Smooth muscle cell of the brain vasculature (primary cell): Measurements from ENCODE around the gene JAGN1.
"Not testable (repeated sequence)": the region's sequence is repeated elsewhere in the genome, so short reads cannot be mapped to it uniquely, and the experiment has no call there.

Experiments used
- DNase-seq: peaks from one replicate; pipeline ENCODE4 v3.0.0-alpha.2; 2012; ENCODE audit warnings: low read depth, low spot score

JAGN1 gene

DNA sequence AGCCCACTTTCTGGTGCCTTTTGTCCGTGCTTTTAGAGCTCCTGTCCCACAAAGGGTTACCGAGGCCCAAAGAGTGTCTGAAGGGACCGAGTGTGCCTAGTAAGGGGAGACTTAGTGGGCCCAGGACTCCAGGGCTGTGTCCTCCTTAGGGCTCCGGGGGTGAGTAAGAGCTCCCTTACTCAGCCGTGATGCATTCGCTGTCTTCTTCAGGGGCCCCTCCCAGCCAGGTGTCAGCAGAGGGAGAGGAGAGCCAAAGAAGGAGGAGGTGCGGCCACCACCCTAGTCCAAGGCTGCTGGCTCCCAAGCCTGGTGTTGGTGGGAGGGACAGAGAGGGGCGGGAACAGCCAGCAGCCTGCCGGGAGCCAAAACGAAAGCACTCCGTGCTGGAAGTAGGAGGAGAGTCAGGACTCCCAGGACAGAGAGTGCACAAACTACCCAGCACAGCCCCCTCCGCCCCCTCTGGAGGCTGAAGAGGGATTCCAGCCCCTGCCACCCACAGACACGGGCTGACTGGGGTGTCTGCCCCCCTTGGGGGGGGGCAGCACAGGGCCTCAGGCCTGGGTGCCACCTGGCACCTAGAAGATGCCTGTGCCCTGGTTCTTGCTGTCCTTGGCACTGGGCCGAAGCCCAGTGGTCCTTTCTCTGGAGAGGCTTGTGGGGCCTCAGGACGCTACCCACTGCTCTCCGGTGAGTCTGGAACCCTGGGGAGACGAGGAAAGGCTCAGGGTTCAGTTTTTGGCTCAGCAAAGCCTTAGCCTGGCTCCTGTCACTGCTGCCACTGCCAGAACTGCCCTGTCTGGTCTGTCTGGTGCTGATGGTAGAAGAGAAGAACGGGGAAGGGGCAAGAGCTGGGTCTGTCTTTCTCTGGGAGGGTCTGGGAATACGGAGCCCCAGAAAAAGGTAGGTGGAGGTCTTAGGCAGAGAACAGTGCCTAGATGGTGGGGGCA, 26.6 kb downstream of the JAGN1 start, which contains the start of gene IL17RC:
Gene IL17RC, plus strand, starts transcription at position 365 of the 947 bp plus-strand sequence. Its CDS starts 218 bp downstream, at position 583.
- DNase-seq: peak; percentile 65

DNA sequence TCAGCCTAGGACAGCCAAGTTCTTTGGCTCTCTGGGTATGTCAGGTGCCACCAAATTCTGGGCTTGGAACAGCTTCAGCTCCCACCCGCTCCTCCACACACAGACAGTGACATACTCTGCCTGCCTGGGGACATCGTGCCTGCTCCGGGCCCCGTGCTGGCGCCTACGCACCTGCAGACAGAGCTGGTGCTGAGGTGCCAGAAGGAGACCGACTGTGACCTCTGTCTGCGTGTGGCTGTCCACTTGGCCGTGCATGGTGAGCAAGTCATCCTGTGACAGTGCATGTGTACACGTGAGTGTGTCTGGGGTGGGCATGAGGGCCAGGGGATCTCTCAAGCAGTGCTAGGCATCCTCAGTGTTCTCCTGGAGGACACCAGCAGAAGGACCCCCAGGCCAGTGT, 27.4 kb downstream of the JAGN1 start:
- no peak for DNase-seq

DNA sequence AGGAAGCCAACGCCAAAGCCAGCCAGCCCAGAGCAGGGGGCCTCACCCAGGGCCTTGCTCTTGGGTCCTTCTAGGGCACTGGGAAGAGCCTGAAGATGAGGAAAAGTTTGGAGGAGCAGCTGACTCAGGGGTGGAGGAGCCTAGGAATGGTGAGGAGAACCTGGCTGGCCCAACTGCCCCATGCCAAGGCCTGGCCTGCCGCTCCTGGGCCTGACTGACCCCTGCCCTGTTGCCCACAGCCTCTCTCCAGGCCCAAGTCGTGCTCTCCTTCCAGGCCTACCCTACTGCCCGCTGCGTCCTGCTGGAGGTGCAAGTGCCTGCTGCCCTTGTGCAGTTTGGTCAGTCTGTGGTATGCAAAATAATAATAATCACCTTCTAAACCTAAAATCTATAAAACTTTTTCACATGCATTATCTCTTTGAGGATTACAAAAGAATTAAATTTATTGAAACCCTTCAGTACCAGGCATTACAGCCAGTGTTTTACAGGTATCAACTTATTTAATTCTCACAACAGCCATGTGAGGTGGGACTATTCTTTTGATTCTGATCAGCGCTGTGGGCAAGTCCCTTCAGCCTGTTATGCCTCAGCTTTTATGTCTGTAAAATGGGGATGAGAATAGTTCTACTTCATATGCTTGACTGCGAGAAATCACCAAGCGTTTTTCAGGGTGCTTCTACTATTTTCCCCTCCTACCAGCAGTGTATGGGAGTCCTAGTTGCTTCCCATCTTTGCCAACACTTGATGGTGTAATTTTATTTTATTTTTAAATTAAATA, 28.0 kb downstream of the JAGN1 start:
- DNase-seq: no peak

DNA sequence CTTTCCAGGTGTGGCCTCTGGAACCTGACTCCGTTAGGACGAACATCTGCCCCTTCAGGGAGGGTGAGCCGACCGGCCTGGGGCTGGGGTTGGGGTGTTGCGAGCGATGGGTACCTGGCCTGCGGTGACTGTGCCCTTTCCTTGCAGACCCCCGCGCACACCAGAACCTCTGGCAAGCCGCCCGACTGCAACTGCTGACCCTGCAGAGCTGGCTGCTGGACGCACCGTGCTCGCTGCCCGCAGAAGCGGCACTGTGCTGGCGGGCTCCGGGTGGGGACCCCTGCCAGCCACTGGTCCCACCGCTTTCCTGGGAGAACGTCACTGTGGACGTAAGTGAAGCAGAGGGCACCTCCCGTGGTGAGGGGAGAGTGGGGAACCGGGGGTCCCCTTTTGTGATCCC, 37.7 kb downstream of the JAGN1 start:
- DNase-seq: no peak

DNA sequence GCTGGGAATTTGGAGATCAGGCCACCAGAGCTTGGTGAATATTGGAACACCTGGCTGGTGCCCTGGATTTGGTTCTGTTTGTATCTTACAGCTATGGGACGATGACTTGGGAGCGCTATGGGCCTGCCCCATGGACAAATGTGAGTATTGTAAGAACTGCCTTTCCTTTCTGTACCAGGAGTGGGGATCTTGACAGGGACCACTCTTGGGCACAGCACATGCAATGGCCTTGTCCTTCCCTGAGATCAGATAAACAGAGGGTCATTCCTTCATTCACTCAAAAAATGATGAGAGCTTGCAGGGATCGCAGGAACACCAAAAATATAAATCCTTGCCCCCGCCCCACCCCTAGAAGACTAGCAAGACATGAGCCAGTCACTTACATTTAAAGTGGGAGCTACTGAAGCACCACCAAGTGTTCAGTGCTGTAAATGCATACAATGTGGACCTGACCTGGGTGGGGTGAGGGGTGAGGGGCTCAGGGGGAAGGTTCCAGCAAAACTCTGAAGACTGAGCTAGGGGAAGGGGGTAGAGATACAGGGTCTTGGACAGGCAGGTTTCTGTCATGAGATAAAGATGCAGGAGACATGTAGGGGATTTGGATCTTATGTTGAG, 40.5 kb downstream of the JAGN1 start:
- no peak for DNase-seq

DNA sequence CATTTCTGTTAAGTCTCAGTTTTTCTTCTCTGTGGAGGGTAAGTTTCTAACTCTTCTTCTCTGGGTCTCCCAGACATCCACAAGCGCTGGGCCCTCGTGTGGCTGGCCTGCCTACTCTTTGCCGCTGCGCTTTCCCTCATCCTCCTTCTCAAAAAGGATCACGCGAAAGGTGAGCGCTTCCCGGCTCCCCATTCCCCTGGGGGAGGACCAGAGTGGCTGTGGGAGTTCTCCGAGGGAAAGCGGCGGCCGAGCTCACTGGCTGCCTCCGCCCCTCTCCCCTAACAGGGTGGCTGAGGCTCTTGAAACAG, 42.1 kb downstream of the JAGN1 start:
- DNase-seq: no peak

DNA sequence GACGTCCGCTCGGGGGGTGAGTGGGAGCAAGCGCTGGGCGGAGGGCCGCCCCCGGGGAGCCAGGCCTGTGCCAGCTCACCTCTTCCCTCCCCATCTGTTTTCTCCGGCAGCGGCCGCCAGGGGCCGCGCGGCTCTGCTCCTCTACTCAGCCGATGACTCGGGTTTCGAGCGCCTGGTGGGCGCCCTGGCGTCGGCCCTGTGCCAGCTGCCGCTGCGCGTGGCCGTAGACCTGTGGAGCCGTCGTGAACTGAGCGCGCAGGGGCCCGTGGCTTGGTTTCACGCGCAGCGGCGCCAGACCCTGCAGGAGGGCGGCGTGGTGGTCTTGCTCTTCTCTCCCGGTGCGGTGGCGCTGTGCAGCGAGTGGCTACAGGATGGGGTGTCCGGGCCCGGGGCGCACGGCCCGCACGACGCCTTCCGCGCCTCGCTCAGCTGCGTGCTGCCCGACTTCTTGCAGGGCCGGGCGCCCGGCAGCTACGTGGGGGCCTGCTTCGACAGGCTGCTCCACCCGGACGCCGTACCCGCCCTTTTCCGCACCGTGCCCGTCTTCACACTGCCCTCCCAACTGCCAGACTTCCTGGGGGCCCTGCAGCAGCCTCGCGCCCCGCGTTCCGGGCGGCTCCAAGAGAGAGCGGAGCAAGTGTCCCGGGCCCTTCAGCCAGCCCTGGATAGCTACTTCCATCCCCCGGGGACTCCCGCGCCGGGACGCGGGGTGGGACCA, 42.6 kb downstream of the JAGN1 start:
- peak; percentile 73 for DNase-seq

DNA sequence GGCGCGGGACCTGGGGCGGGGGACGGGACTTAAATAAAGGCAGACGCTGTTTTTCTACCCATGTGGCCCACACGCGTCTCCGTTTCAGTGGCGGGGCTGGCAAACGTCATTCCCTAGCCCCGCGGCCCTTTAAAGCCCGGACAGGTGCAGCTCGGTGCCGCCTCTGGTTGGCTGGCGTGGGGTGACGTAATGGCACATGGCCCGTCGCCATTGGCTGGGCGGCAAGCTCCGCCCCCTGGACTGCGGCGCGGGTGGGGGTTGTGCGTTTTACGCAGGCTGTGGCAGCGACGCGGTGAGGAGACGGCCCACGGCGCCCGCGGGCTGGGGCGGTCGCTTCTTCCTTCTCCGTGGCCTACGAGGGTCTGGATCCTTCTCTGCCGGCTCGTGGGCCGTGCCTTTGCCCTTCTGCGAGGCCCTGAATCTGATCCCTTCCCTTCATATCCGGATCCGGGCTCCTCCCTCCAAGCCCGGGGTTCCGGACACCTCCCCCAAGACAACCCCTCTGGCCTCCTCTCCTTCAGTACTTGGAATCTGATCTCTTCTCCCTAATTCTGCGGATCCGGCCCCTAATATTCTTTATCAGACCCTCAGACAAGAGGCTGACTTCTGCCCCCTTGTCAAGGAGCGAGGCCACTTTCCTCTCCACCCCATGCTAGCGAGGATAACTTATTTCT, 43.3 kb downstream of the JAGN1 start, which contains the start of gene CRELD1:
Gene CRELD1, plus strand, starts transcription at position 274 of the 674 bp plus-strand sequence. CDS start 605 bp downstream, outside the sequence.
- DNase-seq: peak; percentile 85

DNA sequence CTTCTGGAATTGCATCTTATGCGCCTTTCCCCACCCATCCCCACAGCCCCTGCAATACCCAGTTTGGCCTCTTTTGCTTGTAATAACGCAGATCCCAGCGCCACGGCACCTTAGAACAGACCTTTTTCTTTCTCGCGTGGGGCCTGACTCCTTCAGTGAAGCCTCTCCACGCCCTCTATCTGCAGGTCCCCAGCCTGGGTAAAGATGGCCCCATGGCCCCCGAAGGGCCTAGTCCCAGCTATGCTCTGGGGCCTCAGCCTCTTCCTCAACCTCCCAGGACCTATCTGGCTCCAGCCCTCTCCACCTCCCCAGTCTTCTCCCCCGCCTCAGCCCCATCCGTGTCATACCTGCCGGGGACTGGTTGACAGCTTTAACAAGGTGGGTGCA, 43.8 kb downstream of the JAGN1 start:
- DNase-seq: no peak

DNA sequence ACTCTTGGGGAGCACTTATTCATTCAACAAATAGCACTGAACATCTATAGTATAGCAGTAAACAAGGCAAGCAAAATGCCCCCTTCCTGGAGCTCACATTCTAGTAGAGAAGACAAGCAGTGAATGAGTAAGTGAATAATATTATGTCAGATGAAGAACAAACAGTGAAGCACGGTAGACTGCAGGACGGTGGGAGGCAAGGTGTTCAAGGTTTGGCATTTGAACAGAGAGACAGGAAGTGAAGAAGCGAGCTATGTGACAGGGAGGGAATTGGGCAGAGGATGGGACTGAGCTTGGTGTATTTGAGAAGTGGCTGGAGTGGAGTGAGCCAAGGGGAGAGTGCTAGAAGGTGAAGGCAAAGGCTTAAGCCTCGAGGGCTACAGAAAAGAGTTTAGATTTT, 44.6 kb downstream of the JAGN1 start:
- DNase-seq: no peak

DNA sequence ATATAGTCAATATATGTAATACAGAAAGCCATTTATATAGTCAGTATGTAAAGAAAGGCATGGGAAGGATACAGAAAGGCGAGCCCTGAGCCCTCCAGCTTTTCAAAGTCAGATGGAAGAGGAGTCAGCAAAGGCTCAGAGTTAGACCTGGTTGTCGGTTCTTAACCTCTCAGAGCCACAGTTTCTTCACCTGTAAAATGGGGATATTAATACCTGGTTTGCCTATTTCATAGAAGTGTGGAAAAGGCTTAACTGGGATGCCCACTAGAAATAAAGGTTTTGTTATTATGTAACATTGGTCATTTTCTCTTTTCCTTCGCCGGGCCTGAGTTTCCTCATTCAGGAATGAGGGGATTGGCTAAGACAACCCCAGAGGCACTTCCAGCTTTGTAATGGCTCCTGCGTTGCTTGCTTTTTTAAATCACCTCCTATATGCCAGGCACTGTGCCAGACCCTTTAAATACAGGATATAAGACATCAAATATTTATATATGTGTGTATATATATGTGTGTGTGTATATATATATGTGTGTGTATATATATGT, 45.6 kb downstream of the JAGN1 start:
- no peak for DNase-seq

DNA sequence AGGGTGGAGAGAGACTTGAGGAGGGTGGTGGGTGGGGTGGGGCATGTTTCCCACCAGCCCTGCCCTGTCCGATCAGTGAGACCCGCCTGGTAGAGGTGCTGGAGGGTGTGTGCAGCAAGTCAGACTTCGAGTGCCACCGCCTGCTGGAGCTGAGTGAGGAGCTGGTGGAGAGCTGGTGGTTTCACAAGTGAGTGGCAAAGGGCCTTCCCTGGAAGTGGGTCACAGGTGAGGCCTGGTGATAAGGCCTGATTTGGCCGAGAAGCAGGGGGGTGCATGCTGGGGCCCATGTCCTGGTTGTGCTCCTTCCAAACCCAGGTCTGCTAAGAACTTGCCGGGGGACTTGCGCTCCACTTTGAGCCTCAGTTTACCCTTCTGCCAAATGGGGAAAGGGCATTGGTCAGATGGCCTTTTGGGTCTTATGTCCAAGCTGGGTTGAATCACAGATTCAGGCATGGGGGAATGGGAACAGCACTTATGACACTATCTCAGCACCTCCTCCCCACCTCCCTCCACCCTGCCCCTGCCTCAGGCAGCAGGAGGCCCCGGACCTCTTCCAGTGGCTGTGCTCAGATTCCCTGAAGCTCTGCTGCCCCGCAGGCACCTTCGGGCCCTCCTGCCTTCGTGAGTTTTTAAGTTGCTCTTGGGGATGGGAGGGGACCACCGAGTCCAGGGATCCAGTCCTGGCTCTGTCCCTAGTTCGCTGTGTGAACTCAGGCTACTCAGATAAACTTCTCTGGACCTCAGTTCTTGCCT, 47.3 kb downstream of the JAGN1 start:
- DNase-seq: no peak

DNA sequence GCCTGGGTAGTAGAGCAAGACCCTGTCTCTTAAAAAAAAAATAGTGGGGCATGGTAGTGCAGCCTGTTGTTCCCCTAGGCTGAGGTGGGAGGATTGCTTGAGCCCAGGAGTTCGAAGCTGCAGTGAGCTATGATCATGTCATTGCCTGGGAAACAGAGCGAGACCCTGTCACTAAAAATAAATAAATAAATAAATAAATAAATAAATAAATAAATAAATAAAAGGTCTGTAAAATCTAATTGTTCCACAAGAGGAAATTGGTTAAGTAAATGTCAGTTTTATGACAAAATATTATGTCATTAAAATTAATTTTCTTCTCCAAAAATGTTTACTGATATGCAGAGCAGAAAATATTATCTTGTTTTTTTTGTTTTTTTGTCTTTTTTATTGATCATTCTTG, 48.6 kb downstream of the JAGN1 start:
- DNase-seq: no peak

DNA sequence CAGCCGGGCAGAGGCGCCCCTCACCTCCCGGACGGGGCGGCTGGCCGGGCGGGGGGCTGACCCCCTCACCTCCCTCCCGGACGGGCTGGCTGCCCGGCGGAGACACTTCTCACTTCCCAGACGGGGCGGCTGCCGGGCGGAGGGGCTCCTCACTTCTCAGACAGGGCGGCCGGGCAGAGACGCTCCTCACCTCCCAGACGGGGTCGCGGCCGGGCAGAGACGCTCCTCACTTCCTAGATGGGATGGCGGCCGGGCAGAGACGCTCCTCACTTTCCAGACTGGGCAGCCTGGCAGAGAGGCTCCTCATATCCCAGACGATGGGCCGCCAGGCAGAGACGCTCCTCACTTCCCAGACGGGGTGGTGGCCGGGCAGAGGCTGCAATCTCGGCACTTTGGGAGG, 49.5 kb downstream of the JAGN1 start:
- not testable (repeated sequence) for DNase-seq

DNA sequence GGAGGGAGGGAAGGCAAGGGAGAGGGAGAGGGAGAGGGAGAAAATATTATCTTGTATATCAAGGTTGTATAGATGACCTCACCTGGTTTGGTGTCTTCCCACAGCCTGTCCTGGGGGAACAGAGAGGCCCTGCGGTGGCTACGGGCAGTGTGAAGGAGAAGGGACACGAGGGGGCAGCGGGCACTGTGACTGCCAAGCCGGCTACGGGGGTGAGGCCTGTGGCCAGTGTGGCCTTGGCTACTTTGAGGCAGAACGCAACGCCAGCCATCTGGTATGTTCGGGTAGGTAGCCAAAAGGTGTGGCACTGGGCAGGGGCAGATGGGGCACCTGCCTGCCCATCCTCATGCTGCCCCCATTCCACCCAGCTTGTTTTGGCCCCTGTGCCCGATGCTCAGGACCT, 50.3 kb downstream of the JAGN1 start:
- DNase-seq: no peak

DNA sequence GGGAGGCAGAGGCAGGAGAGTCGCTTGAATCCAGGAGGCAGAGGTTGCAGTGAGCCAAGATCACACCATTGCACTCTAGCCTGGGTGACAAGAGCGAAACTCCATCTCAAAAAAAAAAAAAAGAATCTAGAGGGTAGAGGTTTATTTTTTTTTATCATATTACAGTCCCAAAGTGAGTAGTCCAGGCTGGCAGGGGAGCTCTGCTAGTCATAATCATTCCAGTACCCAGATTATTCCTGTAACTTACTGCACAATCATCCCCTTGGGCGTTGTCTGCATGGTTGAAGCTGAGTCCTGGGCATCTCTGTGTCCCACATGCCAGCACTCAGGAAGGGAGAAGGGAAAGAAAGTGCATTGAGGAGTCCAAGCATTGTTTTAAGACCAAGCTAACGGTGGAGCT, 51.8 kb downstream of the JAGN1 start:
- no peak for DNase-seq

DNA sequence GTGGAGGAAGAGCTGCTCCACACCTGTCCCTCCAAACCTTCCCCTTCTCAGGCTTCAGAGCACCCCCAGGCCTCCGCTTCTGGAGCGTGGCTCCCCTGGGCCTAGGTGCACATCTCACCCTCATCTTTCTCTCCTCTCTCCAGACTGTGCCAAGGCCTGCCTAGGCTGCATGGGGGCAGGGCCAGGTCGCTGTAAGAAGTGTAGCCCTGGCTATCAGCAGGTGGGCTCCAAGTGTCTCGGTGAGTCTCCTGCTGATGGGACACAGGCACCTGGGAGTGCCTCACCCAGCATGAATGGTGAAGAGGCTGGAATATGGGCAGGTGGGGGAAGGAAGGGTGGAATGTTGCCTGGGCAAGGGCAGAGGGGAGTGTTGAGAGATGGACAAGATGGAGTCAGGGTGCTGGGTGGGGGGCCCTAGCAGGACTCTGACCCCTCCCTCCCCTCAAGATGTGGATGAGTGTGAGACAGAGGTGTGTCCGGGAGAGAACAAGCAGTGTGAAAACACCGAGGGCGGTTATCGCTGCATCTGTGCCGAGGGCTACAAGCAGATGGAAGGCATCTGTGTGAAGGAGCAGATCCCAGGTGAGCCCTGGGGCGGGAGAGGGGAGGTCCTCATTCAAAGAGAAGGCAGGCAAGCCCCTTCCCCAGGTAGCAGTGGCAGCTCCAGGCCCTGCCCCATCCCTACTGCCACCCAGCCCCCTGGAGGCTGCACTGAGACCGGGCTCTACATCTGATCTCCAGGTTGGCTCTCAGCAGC, 52.7 kb downstream of the JAGN1 start:
- DNase-seq: no peak
